PFSK-1 (cell line): Measurements from ENCODE around the gene PCIF1.

Source experiments
- FOXP2 ChIP-seq: optimal IDR thresholded peaks from 2 replicates; pipeline ENCODE3; 2011; ENCODE audit warnings: borderline replicate concordance, control low read depth, inconsistent platforms; ENCODE audit not compliant: insufficient read depth; ENCODE audit errors: extremely low read length, extremely low read depth
- POLR2AphosphoS5 ChIP-seq: IDR thresholded peaks from 2 replicates; pipeline ENCODE4 v1.6.1; 2012; ENCODE audit warnings: low read depth, mild to moderate bottlenecking, control low read depth, low read length, moderate library complexity
- TF ChIP-seq, protein P1 (sequence below), 2 experiments: IDR thresholded peaks; 2 replicates each; pipeline versions ENCODE4 v1.6.1 to v1.8.0; 2011 to 2012; ENCODE audit warnings: low read depth in 2 of 2, low read length in 2 of 2, control low read depth in 1 of 2, inconsistent platforms in 1 of 2, mild to moderate bottlenecking in 1 of 2, moderate library complexity in 1 of 2; ENCODE audit not compliant: insufficient read depth in 1 of 2

DNA sequence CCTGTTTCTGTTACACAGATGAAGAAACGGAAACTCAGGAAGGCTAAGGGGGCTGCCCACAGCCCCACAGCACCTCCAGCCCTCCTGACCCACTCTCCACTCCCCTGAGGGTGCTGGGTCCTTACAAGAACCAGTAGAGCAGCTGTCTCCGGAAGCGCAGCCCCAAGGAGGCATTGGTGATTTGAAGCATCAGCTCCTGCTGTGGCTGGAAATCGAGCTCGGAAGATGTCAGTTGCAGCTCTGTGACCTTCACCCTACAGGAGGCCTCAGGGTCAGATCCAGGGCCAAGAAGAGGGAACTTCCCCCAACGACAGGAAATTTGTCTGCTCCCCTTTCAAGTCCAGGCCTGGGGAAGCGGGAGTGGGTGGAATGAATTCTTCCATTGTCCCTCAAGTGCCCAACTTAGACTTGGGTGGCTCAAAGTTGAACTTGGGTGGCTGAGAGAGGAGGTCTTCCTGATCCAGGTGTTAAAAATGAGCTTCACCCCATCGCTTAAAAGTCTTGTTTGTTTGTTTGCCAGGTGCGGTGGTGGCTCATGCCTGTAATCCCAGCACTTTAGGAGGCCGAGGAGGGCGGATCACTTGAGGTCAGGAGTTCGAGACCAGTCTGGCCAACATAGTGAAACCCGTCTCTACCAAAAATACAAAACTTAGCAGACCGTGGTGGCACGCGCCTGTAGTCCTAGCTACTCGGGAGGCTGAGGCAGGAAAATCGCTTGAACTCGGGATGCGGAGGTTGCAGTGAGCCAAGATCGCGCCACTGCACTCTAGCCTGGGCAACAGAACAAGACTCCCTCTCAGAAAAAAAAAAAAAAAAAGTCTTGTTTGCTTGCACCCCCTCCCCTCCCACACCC lies 24.4 kb upstream of the PCIF1 start:
- TF ChIP-seq, protein P1, sequence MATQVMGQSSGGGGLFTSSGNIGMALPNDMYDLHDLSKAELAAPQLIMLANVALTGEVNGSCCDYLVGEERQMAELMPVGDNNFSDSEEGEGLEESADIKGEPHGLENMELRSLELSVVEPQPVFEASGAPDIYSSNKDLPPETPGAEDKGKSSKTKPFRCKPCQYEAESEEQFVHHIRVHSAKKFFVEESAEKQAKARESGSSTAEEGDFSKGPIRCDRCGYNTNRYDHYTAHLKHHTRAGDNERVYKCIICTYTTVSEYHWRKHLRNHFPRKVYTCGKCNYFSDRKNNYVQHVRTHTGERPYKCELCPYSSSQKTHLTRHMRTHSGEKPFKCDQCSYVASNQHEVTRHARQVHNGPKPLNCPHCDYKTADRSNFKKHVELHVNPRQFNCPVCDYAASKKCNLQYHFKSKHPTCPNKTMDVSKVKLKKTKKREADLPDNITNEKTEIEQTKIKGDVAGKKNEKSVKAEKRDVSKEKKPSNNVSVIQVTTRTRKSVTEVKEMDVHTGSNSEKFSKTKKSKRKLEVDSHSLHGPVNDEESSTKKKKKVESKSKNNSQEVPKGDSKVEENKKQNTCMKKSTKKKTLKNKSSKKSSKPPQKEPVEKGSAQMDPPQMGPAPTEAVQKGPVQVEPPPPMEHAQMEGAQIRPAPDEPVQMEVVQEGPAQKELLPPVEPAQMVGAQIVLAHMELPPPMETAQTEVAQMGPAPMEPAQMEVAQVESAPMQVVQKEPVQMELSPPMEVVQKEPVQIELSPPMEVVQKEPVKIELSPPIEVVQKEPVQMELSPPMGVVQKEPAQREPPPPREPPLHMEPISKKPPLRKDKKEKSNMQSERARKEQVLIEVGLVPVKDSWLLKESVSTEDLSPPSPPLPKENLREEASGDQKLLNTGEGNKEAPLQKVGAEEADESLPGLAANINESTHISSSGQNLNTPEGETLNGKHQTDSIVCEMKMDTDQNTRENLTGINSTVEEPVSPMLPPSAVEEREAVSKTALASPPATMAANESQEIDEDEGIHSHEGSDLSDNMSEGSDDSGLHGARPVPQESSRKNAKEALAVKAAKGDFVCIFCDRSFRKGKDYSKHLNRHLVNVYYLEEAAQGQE (IDR thresholded peaks at IDR 0.05; ENCODE audit: insufficient read depth in 1 of 2, low read depth in 2 of 2, low read length in 2 of 2), result no peak
- TF ChIP-seq FOXP2 (no peak), POLR2AphosphoS5 (no peak)
